GM19395 (cell line): ENCODE results near the gene PARK7.
A peak's percentile ranks its signal among the peaks of the same experiment; 100 is the strongest.
"Not testable (repeated sequence)": the region's sequence is repeated elsewhere in the genome, so short reads cannot be mapped to it uniquely, and the experiment has no call there.

Experiments used
- ATAC-seq: cut with Tn5 transposase; IDR thresholded peaks from one replicate; pipeline ENCODE4 v1.9.1; 2021; ENCODE audit warnings: mild to moderate bottlenecking, moderate library complexity; ENCODE audit not compliant: unreplicated experiment

Gene PARK7

DNA sequence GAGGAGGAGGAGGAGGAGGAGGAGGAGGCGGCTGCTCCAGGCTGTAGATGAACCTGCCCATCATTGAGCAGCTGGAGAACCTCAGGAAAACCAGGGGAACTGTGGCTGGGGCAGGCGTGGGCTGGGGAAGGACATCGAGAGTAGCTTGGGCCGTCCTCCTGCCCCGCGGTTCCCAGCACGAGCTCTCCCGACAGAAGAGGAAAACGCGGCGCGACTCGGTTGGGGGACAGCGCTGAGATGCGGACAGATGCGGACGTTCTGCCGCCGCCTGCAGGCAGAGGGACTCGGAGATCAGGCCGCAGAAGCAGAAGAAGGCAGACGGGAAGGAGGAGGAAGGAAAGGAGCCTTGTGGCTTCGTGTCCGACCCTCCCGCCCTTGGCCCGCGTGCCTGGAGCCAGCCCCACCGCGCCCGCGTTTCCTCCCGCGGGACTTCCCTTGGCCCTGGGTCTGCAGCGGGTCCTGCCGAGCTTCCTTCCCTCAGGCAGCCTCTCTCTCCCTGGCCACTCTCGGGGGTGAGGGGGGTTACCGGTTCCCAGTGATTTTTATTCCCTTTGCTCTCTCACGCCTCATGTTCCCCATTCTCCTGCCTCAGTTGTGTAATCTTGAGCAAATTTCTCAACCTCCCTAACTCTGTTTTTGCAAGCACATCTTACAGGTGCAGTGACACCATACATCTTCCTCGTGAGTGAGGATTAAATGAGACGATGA lies 19.1 kb upstream of the PARK7 start:
- ATAC-seq, result no peak

DNA sequence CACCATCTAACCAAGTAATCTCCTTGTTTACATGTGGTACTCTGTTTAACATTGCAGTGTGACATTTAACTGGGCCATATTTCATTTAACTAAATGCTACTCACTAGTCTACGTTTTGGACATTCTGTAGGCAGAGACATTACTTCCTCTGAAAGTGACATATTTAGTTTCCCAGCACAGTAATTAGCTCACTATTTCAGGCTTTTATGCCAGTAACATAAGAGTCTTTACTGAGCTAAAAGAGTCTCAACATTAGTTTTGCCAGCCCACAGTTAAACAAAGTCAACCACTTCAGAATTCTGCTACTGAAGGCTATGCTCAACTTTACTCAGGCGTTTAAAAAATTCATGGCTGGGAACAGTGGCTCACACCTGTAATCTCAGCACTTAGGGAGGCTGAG lies 18.3 kb upstream of the PARK7 start:
- no peak for ATAC-seq

DNA sequence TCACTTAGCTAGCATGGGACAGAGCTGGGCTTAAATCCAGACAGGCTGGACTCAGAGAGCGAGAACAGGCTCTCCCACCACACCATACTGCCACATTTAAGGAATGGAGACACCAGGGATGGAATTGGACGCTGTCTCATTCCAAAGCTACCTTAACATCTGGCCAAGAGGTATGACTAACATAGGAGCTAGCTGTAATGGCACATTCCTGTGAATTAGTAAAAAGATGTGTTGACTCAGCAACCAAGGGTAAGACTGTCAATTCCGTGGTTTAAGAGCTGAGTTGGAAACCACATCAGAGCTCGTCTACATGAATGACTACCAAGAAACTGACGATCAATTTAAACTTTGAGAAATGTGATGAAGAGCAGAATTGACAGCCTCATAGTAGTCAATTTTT lies 12.6 kb upstream of the PARK7 start:
- ATAC-seq, result no peak

DNA sequence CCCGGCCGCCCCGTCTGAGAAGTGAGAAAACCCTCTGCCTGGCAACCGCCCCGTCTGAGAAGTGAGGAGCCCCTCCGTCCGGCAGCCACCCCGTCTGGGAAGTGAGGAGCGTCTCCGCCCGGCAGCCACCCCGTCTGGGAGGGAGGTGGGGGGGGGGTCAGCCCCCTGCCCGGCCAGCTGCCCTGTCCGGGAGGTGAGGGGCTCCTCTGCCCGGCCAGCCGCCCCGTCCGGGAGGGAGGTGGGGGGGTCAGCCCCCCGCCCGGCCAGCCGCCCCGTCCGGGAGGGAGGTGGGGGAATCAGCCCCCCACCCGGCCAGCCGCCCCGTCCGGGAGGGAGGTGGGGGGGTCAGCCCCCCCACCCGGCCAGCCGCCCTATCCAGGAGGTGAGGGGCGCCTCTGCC lies 8.7 kb upstream of the PARK7 start:
- not testable (repeated sequence) for ATAC-seq

DNA sequence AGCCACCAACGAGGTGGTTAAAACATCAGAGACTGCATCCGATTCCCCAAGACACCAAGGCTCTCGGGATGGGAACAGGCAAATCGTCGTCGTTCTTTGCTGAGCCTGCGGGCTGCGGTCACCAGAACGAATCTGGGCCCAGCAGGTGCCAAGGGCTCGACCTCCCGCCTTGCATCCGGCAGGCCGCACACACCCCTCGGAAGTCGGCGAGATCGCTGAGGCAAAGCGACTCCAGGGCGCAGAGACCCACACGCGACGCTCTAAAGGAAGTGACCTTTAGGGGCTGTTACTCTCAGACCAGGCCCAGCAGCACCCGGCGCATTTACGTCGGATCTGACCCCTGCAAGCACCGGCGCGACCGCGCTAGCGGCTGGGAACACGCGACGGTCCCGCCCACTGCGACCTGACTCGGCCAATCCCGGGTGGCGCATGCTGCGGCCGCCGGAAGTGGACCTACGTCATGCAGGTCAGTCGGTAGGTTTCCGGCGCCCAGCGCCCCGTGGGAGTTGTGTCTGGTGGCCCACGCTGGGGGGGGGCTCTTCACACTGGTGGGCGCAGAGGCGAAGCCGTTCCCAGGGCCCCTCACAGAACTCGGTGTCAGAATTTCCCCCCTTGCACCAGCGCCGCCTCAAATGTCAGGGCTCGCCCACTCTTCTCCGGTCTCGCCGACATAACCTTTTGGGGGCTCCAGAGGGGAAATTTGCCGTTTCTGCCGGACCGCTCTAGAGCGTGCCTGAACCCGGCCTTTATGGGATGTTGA lies 7.5 kb upstream of the PARK7 start:
- ATAC-seq, result peak; percentile 93

GRCh38 chr1:7954683-7955082 lies 6.8 kb upstream of the PARK7 start:
- no peak for ATAC-seq

- no peak for ATAC-seq
Observed at GRCh38 chr1:7956218-7957032, 5.1 kb upstream of the PARK7 start.

DNA sequence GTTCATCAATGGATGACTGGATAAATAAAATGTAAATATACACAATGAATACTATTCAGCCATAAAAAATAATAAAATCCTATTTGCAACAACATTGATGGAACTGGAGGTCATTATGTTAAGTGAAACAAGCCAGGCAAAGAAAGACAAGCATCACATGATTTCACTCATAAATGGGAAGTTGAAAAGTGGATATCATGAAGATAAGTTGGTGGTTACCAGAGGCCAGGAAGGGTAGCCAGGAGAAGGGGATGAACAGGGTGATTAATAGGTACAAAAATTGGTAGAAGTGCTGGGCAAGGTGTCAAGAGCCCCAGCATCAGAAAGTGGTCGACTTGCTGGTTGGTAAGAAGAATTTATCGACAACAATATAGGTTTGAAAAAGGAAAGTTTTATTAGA lies 1.3 kb upstream of the PARK7 start:
- ATAC-seq, result no peak

DNA sequence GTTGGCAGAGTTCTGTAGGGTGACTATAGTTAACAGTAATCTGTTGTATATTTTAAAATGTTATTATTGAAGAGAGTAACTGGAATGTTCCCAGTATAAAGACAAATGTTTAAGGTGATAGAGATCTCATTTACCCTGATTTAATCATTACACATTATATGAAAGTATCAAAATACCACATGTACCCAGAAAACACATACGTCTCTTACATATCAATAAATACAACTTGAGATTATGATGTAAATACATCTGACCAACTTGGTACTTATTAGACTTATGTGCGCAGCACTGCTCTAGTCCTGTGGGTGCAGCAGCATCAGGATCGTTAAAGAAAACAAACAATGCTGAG lies 670 bp upstream of the PARK7 start:
- no peak for ATAC-seq

DNA sequence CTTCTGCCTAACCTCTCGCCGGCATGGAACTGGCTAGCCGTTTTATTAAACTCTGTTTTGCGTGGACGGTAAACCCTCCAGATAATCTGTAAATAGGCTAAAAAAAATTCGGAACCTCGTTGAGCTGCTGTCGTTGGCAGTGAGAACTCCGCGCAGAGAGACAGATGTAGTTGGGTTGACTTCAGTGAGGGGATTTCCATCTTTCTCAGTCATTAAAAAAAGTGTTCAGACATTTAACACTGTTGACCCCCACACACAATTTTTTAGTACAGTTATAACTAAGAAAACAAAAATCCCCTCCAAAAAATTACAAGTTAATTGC lies 464 bp downstream of the PARK7 start:
- peak; percentile 14 for ATAC-seq

- ATAC-seq, result no peak
Observed at GRCh38 chr1:7962636-7963377, 1.3 kb downstream of the PARK7 start.

DNA sequence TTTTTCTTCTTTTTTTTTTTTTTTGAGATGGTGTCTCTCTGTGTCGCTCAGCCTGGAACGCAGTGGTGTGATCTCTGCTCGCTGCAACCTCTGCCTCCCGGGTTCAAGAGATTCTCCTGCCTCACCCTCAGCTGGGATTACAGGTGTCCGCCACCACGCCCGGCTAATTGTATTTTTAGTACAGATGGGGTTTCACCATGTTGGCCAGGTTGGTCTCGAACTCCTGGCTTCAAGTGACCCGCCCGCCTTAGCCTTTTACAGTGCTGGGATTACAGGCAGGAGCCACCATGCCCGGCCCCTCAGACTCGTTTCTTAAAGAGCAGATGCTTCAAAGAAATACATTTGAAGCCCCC lies 1.8 kb downstream of the PARK7 start:
- ATAC-seq, result not testable (repeated sequence)

GRCh38 chr1:7963841-7964240 lies 2.3 kb downstream of the PARK7 start:
- not testable (repeated sequence) for ATAC-seq

DNA sequence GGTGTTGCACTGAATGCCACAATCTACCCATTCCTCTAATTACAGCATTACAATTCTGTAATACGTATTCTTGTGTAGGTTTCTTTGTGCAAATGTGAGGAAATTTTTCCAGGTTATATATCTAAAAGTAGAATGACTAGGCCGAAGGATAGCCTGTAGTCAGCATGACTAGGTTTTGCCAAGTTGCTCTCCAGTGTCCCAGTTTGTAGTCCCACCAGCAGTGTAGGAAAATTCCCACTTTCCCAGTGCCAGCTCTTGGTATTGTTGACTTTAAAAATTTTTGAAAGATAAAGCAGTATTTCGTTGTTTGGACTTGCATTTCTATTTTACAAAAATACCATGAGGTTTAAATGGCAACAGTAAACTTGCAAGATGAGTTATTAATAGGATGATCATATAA lies 3.0 kb downstream of the PARK7 start:
- no peak for ATAC-seq

GRCh38 chr1:7967196-7967595 lies 5.7 kb downstream of the PARK7 start:
- ATAC-seq, result no peak

GRCh38 chr1:7967651-7968050 lies 6.1 kb downstream of the PARK7 start:
- ATAC-seq, result no peak

- no peak for ATAC-seq
Observed at GRCh38 chr1:7970246-7970645, 8.7 kb downstream of the PARK7 start.

DNA sequence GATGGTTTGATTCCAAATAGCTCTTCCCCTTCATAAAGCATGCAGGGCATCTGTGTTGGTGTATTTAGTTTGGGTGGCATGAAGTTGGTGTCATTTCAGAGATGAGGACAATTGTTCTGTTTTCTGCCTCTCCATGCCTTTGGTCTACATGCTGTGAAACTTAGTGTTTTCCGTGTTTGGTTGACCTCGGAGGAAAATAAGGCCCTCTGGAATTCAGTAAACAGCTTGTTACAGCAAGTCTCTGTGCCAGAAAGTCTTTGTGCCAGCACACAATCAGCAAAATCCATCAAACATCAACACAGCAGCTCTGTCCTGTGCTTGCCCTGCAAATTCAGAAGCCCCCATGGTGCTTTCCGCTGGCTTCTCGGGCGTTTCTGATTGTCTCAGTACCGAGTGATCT lies 9.5 kb downstream of the PARK7 start:
- ATAC-seq, result no peak

- no peak for ATAC-seq
Observed at GRCh38 chr1:7972285-7972684, 10.8 kb downstream of the PARK7 start.

DNA sequence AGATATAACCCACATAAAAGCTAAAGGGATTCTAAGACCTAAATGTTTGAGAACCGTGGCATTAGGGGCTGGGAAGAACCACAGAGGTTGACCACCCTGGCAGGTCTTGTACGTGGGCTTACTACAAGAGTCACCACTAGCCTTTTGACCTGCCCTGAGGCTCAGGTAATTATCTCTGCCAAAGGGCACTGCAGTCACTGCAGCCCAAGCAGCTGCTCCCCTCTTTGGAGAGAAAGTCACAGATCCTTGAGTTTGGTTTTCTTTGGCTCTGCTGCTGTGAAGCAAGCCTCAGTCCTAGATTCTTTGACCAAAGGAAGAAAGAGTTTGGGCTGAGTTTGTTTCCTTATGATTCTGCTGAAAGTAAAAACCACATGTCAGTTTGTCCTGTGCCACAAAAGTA lies 11.6 kb downstream of the PARK7 start:
- ATAC-seq, result no peak

GRCh38 chr1:7975212-7975865 lies 13.8 kb downstream of the PARK7 start:
- ATAC-seq, result no peak
